IPS-20b (cell line): ENCODE data around the gene B3GAT1.

Source experiments
- H3K27ac ChIP-seq: one replicate; pipeline ENCODE4 v1.5.1; 2013; ENCODE audit warnings: low read length
- H3K27me3 ChIP-seq: 2 replicates; pipeline ENCODE4 v1.6.1; 2013; ENCODE audit warnings: mild to moderate bottlenecking, low read length, inconsistent platforms; ENCODE audit not compliant: insufficient read depth
- H3K36me3 ChIP-seq: 2 replicates; pipeline ENCODE4 v1.6.1; 2013; ENCODE audit warnings: low read depth, mild to moderate bottlenecking, inconsistent platforms, low read length, moderate library complexity; ENCODE audit not compliant: insufficient read depth
- H3K4me1 ChIP-seq: 2 replicates; pipeline ENCODE4 v1.6.1; 2013; ENCODE audit warnings: mild to moderate bottlenecking, control low read depth, inconsistent platforms, low read length, moderate library complexity; ENCODE audit not compliant: insufficient read depth
- H3K4me3 ChIP-seq: 2 replicates; pipeline ENCODE4 v1.5.1; 2013; ENCODE audit warnings: mild to moderate bottlenecking, low read length, inconsistent platforms
- H3K9ac ChIP-seq: 2 replicates; pipeline ENCODE4 v1.6.1; 2013; ENCODE audit warnings: low read depth, mild to moderate bottlenecking, inconsistent platforms, low read length, moderate library complexity
- H3K9me3 ChIP-seq: 2 replicates; pipeline ENCODE4 v1.6.1; 2013; ENCODE audit warnings: mild to moderate bottlenecking, low read depth, low read length, inconsistent platforms; ENCODE audit not compliant: insufficient read depth

The B3GAT1 gene

GRCh38 chr11:134406264-134407185 is 5.5 kb downstream of the B3GAT1 start:
- H3K9me3 ChIP-seq = no peaks in the 10 kb centered on the region
- H3K36me3 ChIP-seq = no peaks in the 10 kb centered on the region; the same call in 1 of the 2 replicates
- no peak overlapping the region for H3K9ac ChIP-seq
- no peak overlapping the region for H3K4me3 ChIP-seq
- H3K4me1 ChIP-seq = peaks cover 15% of the 10 kb centered on the region; the same call in 1 of the 2 replicates
- H3K27ac ChIP-seq = no peak overlapping the region
- peaks cover 24% of the 10 kb centered on the region for H3K27me3 ChIP-seq

GRCh38 chr11:134405841-134406240 is 6.2 kb downstream of the B3GAT1 start:
- Histone ChIP-seq H3K9ac (no peak overlapping the region), H3K4me3 (no peak overlapping the region), H3K27me3 (peaks cover 18% of the 10 kb centered on the region), H3K4me1 (peaks cover 12% of the 10 kb centered on the region; the same call in 1 of the 2 replicates), H3K27ac (no peak overlapping the region), H3K36me3 (no peaks in the 10 kb centered on the region; the same call in 1 of the 2 replicates), H3K9me3 (no peaks in the 10 kb centered on the region)

GRCh38 chr11:134405436-134405835 is 6.6 kb downstream of the B3GAT1 start:
- peaks cover 8% of the 10 kb centered on the region; the same call in 1 of the 2 replicates for H3K4me1 ChIP-seq
- H3K9me3 ChIP-seq = no peaks in the 10 kb centered on the region
- H3K36me3 ChIP-seq = no peaks in the 10 kb centered on the region; the same call in 1 of the 2 replicates
- H3K4me3 ChIP-seq = no peak overlapping the region
- H3K27me3 ChIP-seq = peaks cover 14% of the 10 kb centered on the region
- no peak overlapping the region for H3K9ac ChIP-seq
- no peak overlapping the region for H3K27ac ChIP-seq

- Histone ChIP-seq H3K4me1 (peaks cover under 1% of the 10 kb centered on the region; the same call in 1 of the 2 replicates), H3K36me3 (no peaks in the 10 kb centered on the region; the same call in 1 of the 2 replicates), H3K9ac (no peak overlapping the region), H3K27me3 (peaks cover 7% of the 10 kb centered on the region), H3K9me3 (no peaks in the 10 kb centered on the region), H3K27ac (no peak overlapping the region), H3K4me3 (no peak overlapping the region)
These were observed 7.3 kb downstream of the B3GAT1 start for GRCh38 chr11:134404575-134405341.

- H3K27me3 ChIP-seq = no peaks in the 10 kb centered on the region
- H3K4me1 ChIP-seq = no peaks in the 10 kb centered on the region
- H3K9me3 ChIP-seq = no peaks in the 10 kb centered on the region
- no peak overlapping the region for H3K27ac ChIP-seq
- H3K36me3 ChIP-seq = no peaks in the 10 kb centered on the region
- no peak overlapping the region for H3K9ac ChIP-seq
- H3K4me3 ChIP-seq = no peak overlapping the region
These were observed 9.1 kb downstream of the B3GAT1 start for GRCh38 chr11:134402910-134403309.

- H3K9me3 ChIP-seq = no peaks in the 10 kb centered on the region
- no peaks in the 10 kb centered on the region for H3K27me3 ChIP-seq
- H3K4me1 ChIP-seq = no peaks in the 10 kb centered on the region
- no peak overlapping the region for H3K9ac ChIP-seq
- no peak overlapping the region for H3K27ac ChIP-seq
- H3K36me3 ChIP-seq = no peaks in the 10 kb centered on the region
- H3K4me3 ChIP-seq = no peak overlapping the region
These were observed 9.9 kb downstream of the B3GAT1 start for GRCh38 chr11:134401825-134402809.

GRCh38 chr11:134399996-134400395 is 12.0 kb downstream of the B3GAT1 start:
- H3K27ac ChIP-seq = no peak overlapping the region
- no peaks in the 10 kb centered on the region for H3K27me3 ChIP-seq
- no peaks in the 10 kb centered on the region for H3K4me1 ChIP-seq
- no peak overlapping the region for H3K9ac ChIP-seq
- no peak overlapping the region for H3K4me3 ChIP-seq
- no peaks in the 10 kb centered on the region for H3K36me3 ChIP-seq
- no peaks in the 10 kb centered on the region for H3K9me3 ChIP-seq

GRCh38 chr11:134399293-134399654 is 12.8 kb downstream of the B3GAT1 start:
- no peak overlapping the region for H3K9ac ChIP-seq
- no peak overlapping the region for H3K4me3 ChIP-seq
- H3K27me3 ChIP-seq = no peaks in the 10 kb centered on the region
- no peaks in the 10 kb centered on the region for H3K9me3 ChIP-seq
- no peak overlapping the region for H3K27ac ChIP-seq
- no peaks in the 10 kb centered on the region for H3K4me1 ChIP-seq
- H3K36me3 ChIP-seq = no peaks in the 10 kb centered on the region

GRCh38 chr11:134398644-134399292 is 13.3 kb downstream of the B3GAT1 start:
- H3K9ac ChIP-seq = no peak overlapping the region
- no peaks in the 10 kb centered on the region for H3K9me3 ChIP-seq
- no peaks in the 10 kb centered on the region for H3K36me3 ChIP-seq
- no peaks in the 10 kb centered on the region for H3K27me3 ChIP-seq
- H3K4me1 ChIP-seq = no peaks in the 10 kb centered on the region
- no peak overlapping the region for H3K27ac ChIP-seq
- no peak overlapping the region for H3K4me3 ChIP-seq

GRCh38 chr11:134398079-134398444 is 14.0 kb downstream of the B3GAT1 start:
- no peaks in the 10 kb centered on the region for H3K4me1 ChIP-seq
- H3K9me3 ChIP-seq = no peaks in the 10 kb centered on the region
- H3K27ac ChIP-seq = no peak overlapping the region
- H3K27me3 ChIP-seq = no peaks in the 10 kb centered on the region
- H3K9ac ChIP-seq = no peak overlapping the region
- H3K36me3 ChIP-seq = peaks cover 4% of the 10 kb centered on the region; the same call in 1 of the 2 replicates
- H3K4me3 ChIP-seq = no peak overlapping the region
